GM10266 (cell line): Measurements from ENCODE around the gene CEPT1.

Source experiments
- DNase-seq: peaks from one replicate; pipeline ENCODE4 v3.0.0; 2012; ENCODE audit errors: extremely low spot score
- TF ChIP-seq, protein P1 (sequence below): IDR thresholded peaks from 2 replicates; pipeline ENCODE4 v1.5.1; 2012; ENCODE audit warnings: mild to moderate bottlenecking, low read depth; ENCODE audit not compliant: control insufficient read depth, insufficient read depth; ENCODE audit errors: missing control alignments

Gene CEPT1

DNA sequence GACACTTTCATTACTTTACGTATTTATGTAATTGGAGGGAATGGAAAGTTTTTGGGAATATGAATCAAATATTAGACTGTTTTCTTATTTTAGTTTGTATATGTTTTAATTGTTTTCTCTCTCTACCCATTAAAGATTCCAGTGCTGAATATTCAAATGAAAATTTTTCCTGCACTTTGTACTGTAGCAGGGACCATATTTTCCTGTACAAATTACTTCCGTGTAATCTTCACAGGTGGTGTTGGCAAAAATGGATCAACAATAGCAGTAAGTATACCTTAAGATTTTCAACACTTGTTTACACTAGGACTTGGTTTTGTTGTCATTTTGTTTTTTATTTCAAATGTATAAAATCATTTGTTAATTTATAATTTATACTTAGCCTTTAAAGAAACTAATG is 42.0 kb downstream of the CEPT1 start:
- no peak for DNase-seq
- TF ChIP-seq, protein P1, sequence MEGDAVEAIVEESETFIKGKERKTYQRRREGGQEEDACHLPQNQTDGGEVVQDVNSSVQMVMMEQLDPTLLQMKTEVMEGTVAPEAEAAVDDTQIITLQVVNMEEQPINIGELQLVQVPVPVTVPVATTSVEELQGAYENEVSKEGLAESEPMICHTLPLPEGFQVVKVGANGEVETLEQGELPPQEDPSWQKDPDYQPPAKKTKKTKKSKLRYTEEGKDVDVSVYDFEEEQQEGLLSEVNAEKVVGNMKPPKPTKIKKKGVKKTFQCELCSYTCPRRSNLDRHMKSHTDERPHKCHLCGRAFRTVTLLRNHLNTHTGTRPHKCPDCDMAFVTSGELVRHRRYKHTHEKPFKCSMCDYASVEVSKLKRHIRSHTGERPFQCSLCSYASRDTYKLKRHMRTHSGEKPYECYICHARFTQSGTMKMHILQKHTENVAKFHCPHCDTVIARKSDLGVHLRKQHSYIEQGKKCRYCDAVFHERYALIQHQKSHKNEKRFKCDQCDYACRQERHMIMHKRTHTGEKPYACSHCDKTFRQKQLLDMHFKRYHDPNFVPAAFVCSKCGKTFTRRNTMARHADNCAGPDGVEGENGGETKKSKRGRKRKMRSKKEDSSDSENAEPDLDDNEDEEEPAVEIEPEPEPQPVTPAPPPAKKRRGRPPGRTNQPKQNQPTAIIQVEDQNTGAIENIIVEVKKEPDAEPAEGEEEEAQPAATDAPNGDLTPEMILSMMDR: no peak

DNA sequence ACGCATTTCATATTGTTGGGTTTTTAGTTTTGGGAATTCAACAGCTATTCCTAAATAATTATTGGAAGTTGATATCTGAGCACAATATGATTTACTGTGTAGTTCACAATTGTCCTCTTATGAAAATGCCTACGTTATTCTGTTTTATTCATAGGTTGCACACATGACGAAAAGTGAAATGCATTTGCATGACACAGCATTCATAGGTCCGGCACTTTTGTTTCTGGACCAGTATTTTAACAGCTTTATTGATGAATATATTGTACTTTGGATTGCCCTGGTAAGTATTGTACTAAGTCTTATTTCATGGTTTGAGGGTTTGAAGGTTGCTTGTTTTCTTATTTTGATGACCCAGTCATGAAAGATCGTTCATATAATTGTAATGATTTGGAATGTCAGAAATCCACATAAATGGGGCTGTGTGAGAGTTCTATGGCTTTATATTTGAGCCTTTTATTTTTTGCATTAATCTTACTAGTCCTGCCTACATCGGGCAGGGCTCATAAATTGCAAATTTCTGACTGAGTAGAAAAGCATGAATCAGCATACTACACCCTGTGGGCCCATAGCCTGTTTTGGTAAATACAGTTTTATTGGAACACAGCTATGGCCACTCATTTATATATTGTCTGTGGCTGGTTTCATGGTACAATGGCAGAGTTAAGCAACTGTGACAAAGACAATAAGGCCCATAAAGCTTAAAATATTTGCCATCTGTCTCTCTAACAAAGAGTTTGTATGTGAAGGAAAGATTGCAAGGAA is 43.5 kb downstream of the CEPT1 start:
- TF ChIP-seq, protein P1: no peak
- no peak for DNase-seq

DNA sequence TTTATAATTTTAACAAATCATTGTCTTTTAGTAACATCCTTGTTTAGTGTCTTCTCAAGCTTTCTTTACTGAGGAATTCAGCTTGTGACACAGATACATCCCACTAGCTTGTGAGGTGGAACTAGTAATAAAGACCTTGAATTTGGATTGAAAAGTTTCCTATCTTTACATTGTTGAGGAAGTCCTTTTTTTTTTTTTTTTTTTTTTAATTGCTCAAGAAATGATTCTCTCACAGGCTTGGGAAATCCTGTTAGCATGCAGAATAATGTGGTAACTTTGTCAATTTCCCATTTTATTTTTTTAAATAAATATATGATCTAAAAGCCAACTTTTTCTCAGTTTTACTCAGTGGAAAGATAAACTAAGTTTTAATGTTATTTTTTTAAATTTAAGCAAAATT is 44.6 kb downstream of the CEPT1 start:
- DNase-seq: no peak
- TF ChIP-seq, protein P1: no peak

DNA sequence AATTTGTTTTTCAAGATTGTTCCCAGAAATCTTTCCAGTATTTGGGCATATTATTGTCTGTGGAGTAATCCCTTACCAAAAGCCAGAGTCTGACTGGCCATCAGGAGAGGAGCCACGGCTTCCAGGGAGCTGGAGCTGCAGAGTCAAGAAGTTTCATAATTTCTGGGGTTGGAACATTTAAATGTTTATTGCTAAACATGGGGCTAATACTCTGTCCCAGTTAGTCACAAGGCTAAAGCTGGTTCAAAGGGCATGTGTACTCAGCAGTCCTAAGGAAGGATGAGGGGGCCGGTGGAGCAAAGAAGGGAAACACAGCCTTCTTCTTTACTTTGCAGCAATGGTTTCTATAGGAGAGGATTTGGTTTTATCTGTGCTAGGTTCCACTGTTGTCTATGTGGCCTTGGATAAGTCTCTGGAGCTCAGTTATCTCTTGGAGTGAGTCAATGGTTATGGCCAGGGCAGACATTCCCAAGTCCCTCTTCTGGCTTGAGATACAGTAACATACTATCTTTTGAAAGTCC is 51.0 kb downstream of the CEPT1 start:
- TF ChIP-seq, protein P1: no peak
- DNase-seq: no peak

DNA sequence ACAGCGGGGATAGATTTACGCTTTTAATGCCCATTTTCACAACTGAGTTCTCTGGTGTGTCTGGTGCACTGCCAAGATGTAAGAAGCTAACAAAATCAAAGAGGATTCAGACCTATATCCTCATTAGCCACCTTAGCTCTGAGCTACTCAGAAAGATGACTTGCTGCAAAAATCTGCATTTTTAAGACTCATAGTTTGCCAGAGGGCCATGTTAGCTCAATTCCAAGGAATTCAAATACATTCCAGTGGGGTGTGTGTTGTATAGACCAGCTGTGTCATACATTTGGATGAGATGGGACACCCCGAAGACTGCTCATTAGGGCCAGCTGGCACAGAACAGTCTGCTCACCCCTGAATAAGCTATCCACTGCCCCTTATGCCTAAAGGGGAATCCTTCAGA is 51.5 kb downstream of the CEPT1 start:
- DNase-seq: no peak
- TF ChIP-seq, protein P1: no peak

DNA sequence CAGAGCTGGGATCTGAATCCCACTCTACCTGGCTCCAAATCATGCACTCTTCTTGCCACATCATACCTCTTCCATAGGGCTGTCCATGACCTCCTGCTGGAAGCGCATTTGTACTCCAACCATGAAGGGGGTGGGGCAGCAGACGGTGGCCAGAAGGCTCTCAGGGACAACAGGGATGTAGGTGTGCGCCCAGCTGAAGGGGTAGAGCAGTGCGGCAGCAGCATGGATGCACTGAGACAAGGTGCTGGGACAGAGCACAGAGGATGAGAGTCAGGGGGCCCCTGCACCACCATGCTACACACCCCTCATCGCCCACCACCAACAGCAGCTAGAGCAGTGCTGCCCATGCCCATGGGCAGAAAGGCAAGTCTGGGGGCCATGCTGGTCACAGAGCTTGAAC is 52.1 kb downstream of the CEPT1 start:
- DNase-seq: no peak

More for the DNA sequence above, 52.1 kb downstream of the CEPT1 start:
- TF ChIP-seq, protein P1: no peak
